ENCODE measurements around the gene PRPF18.
A peak's percentile ranks its signal among the peaks of the same experiment; 100 is the strongest.

Gene PRPF18

DNA sequence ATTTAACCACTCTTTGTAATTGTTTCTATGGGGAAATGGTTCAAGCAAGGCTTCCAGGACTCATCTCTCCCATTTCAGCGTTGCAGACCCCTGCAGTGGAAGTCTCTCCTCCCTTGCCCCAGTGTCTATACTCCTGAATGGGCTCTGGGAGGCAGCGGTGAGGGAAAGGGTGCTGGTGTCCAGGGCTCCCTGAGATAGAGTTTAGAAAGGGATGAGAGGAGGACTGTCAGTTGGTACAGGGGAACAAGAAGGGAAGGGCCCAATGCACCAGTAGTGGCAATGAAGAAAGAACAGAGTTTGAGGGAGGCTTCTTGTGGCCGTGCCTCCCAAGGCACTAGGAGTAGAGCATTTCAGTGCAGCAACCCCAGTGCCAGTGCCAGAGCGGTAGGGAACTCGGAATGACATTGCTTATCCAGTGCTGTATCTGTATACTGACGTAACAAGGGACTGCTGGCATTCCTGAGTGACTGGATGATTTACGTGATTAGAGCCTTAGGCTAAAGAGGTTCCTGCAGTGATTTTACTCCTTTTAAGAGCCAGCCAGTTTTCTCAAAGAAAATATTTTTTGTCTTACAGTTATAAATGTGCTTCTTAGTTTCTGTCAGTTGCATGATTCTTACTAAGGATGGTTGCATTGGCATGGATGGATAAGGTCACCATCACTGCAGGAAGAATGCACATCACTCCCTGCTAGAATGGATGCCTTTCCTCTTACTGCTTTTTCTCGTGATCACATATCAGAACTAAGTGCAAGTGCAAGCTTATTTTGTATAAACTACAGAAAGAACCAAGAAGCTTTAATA lies 28.0 kb downstream of the PRPF18 start (continued):
- TF ChIP-seq, protein P1, sequence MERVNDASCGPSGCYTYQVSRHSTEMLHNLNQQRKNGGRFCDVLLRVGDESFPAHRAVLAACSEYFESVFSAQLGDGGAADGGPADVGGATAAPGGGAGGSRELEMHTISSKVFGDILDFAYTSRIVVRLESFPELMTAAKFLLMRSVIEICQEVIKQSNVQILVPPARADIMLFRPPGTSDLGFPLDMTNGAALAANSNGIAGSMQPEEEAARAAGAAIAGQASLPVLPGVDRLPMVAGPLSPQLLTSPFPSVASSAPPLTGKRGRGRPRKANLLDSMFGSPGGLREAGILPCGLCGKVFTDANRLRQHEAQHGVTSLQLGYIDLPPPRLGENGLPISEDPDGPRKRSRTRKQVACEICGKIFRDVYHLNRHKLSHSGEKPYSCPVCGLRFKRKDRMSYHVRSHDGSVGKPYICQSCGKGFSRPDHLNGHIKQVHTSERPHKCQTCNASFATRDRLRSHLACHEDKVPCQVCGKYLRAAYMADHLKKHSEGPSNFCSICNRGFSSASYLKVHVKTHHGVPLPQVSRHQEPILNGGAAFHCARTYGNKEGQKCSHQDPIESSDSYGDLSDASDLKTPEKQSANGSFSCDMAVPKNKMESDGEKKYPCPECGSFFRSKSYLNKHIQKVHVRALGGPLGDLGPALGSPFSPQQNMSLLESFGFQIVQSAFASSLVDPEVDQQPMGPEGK (CRISPR knock-in tag; IDR thresholded peaks at IDR 0.05; ENCODE audit: borderline replicate concordance) = peak; percentile 40; the same call in 1 of the 2 replicates
- TF ChIP-seq CSDC2 (CRISPR knock-in tag; IDR thresholded peaks at IDR 0.05) (0 out of 2 replicates have a peak, but pooled peaks have one; percentile 56), RARB (CRISPR knock-in tag; IDR thresholded peaks at IDR 0.05) (no peak)
- TF ChIP-seq, protein P2, sequence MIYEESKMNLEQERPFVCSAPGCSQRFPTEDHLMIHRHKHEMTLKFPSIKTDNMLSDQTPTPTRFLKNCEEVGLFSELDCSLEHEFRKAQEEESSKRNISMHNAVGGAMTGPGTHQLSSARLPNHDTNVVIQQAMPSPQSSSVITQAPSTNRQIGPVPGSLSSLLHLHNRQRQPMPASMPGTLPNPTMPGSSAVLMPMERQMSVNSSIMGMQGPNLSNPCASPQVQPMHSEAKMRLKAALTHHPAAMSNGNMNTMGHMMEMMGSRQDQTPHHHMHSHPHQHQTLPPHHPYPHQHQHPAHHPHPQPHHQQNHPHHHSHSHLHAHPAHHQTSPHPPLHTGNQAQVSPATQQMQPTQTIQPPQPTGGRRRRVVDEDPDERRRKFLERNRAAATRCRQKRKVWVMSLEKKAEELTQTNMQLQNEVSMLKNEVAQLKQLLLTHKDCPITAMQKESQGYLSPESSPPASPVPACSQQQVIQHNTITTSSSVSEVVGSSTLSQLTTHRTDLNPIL (CRISPR knock-in tag; IDR thresholded peaks at IDR 0.05; ENCODE audit: low read depth) = peak; percentile 70

- TF ChIP-seq ZNF70 (CRISPR knock-in tag; IDR thresholded peaks at IDR 0.05) = no peak
- TF ChIP-seq CSDC2 (CRISPR knock-in tag; IDR thresholded peaks at IDR 0.05) = peak; percentile 79; the same call in 1 of the 2 replicates
- TF ChIP-seq, protein P2 (CRISPR knock-in tag; IDR thresholded peaks at IDR 0.05; ENCODE audit: low read depth) = peak; percentile 80
- TF ChIP-seq ZFP3 (CRISPR knock-in tag; IDR thresholded peaks at IDR 0.05) = 0 out of 2 replicates have a peak, but pooled peaks have one; percentile 18
- TF ChIP-seq ZNF8 (CRISPR knock-in tag; IDR thresholded peaks at IDR 0.05) = no peak
- peak; percentile 51; the same call in 1 of the 2 replicates for TF ChIP-seq ISL1 (CRISPR knock-in tag; IDR thresholded peaks at IDR 0.05)
- no peak for TF ChIP-seq ZC3H10 (CRISPR knock-in tag; IDR thresholded peaks at IDR 0.05)
These were observed 29.0 kb downstream of the PRPF18 start for GRCh38 chr10:13615650-13616300.

DNA sequence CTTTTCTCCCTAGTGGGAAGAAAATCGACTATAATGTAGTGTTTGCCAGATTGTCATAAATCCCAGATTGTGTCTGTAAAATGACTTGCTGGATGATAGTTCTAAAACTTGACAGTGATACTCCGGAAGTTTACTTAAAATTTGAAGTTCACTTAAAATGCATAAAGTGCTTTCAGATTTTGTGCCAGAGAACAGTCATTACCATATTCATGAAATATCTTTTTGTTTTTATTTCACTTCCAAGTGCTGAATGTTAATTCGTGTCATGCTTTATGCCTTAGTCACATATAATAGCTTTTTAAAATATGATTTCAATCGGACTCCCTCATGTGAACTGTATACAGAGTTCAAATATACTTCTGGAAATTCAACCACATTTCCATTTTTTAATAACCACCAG lies 30.4 kb downstream of the PRPF18 start:
- TF ChIP-seq, protein P1 (CRISPR knock-in tag; IDR thresholded peaks at IDR 0.05; ENCODE audit: borderline replicate concordance) = 0 out of 2 replicates have a peak, but pooled peaks have one; percentile 23
- TF ChIP-seq ESRRG (CRISPR knock-in tag; IDR thresholded peaks at IDR 0.05) (no peak), ZNF565 (CRISPR knock-in tag; conservative IDR thresholded peaks at IDR 0.05; ENCODE audit: low read depth) (no peak), ISL1 (CRISPR knock-in tag; IDR thresholded peaks at IDR 0.05) (peak; percentile 95), POU6F1 (CRISPR knock-in tag; IDR thresholded peaks at IDR 0.05; ENCODE audit: borderline replicate concordance, low read depth) (no peak), TOX (CRISPR knock-in tag; IDR thresholded peaks at IDR 0.05; ENCODE audit: borderline replicate concordance) (no peak), ZNF8 (CRISPR knock-in tag; IDR thresholded peaks at IDR 0.05) (no peak), GLIS3 (CRISPR knock-in tag; IDR thresholded peaks at IDR 0.05) (no peak), ZFP3 (CRISPR knock-in tag; IDR thresholded peaks at IDR 0.05) (no peak), ZNF70 (CRISPR knock-in tag; IDR thresholded peaks at IDR 0.05) (no peak), CSDC2 (CRISPR knock-in tag; IDR thresholded peaks at IDR 0.05) (no peak), ZFP30 (CRISPR knock-in tag; IDR thresholded peaks at IDR 0.05) (no peak)
- TF ChIP-seq, protein P2 (CRISPR knock-in tag; IDR thresholded peaks at IDR 0.05; ENCODE audit: low read depth) = no peak
- peak; percentile 15; the same call in 1 of the 3 replicates for ATAC-seq

More at GRCh38 chr10:13615650-13616300, 29.0 kb downstream of the PRPF18 start:
- ATAC-seq = no peak; the same call in 2 of the 3 replicates

All from SK-N-SH treated with all-trans-retinoic acid at 6 μM for 48 hours (cell line).